Stimulated activated naive CD4-positive, alpha-beta T cell (primary cell): ENCODE measurements around the gene IGFBP1.

Experiments
- DNase-seq, 6 experiments: peaks; one replicate each; lab custom pipeline; 2025; lab: John Stamatoyannopoulos, UW

The IGFBP1 gene

DNA sequence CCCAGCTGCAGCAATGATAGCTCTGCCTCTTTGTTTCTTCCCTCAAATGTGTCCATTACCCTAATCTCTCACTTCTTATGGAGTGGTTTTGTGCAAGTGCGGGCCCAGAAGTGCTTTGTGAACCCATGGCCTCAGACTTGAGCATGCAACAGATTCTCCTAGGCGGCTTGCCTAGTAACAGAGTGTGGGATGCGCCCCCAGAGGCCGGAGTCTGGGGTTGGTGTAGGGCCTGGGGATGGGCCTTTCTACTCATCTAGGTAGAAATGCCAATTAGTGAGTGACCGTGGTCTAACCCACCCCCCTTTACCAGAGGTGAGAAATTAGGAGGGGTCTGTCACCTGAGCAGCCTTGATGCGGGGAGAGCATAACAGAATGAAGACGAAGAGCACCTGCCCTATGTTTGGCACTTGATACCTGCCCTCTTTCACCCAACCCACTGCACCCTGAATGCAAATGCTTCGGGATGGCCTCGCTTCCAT lies 7.0 kb upstream of the IGFBP1 start:
- DNase-seq, result no peak

DNA sequence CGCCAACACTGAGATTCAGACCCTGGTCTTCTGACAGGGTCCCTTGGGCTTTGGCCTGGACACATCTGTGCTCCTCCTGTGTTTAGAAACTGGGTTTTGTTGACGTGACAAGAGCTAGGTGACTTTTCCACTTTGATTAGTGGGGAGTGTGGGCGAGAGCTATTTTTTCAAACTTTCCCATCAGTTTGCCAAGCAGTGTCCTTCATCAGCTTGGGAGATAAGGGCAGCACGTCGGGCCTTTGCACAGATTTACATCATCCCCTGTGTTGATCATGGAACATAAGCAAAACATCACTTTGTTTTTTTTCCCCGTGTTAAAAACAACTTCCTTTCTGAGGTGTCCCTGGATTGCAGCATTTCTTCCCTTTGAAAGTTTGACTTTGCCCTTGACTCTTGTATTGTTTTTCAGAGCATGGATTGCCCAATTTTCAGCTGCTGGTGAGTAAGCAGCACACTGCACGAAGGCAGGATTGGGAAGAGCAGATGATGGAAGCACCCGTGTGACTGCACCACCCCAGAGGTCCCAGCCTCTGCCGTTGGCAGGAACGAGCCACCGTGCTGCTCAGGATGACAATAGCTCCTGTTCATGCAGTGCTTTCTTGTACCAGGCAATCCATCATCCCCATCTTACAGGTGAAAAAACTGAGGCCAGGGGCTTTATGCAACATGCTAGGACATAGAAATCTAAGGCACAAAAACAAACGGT lies 6.4 kb upstream of the IGFBP1 start:
- DNase-seq, result no peak

DNA sequence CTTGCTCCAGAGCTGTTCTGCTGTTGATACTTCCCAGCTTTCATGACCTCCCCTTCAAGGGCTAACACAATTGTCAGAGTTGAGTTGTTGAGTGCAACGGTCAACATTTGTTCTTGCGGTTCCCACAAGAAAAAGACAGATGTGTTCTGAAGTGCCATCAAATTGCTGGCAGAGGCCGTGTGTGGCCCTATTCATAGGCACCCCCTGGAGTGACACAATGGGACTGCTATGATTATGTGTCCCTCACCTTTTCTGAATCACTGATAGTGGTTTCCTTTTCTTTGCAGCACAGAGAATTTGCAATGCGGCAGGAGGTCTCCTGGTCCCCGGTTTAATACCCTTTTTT lies 5.8 kb upstream of the IGFBP1 start:
- DNase-seq, result no peak

DNA sequence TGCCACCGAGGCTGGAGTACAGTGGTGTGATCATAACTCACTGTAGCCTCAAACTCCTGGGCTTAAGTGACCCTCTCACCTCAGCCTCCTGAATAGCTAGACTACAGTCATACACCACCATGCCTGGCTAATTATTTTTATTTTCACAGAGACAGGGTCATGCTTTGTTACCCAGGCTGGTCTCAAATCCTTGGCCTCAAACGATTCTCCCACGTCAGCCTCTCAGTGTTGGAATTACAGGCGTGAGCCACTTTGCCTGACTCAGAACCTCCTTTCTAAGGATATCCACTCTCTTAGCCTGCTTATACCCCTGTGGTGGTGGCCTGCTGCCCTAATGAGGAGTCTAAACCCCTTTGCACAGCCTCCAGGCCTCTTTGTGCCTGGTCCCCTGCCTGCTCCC lies 4.2 kb upstream of the IGFBP1 start:
- DNase-seq, result no peak

DNA sequence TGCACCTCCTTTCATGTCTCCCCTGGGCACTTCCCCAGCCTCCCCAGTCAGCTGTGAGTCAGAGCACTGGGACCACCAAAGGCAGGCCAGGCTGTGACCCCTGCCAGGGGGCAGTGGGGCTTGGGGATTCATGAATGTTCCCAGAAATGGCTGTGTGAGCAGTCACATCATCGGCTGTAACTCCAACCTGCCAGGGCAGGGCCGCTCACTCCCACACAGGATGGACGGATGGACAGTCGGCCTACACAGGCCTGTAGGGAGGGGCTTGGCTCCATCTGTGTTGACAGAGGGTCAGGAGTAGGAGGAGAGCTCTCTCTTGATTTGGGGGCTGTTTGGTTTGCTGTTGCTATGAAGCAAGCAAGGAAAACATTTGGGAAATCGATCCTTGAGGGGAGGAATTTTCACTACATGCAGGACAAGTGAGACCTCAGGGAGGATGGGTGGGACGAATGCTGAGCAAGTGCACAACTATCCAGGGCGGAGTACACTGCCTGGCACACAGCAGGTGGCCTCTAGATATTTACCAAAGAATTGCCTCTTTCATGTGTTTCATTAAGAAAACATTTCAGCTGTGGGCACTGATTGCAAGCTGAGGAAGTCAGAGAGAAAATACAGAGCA lies 2.9 kb upstream of the IGFBP1 start:
- no peak for DNase-seq

DNA sequence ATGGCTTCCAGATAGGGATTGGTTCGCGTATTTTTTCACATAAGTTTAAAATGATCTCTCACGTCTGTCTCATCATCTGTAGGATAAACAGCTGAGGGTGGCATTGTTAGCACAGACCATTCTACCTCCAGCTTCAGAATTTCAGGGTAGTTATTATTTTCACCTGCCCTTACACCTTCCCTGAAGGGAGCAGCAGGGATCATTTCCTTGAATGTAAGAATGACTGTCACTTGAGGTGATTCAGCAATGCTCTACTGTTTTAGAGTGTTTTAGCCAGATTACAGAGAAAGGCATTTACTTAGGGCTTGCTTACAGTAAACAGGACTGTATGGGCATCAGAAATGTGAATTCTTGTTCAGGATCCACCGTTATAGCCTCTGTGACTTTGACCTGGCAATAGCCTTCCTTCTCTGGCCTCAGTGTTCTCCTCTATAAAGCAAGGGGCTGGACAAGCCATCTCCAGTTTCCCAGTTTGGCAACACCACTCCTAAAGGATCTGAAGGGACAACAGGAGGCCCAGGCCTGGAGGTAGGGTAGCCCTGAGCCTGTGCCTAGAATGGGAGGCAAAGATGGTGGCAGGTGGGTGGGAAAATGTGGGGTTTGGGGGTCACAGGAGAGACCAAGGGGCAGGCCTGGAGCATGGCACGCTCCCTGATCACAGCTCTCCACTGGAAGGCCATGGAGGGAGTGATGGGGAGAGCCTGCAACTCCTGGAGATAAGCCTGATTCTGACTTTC lies 1.2 kb upstream of the IGFBP1 start:
- no peak for DNase-seq

DNA sequence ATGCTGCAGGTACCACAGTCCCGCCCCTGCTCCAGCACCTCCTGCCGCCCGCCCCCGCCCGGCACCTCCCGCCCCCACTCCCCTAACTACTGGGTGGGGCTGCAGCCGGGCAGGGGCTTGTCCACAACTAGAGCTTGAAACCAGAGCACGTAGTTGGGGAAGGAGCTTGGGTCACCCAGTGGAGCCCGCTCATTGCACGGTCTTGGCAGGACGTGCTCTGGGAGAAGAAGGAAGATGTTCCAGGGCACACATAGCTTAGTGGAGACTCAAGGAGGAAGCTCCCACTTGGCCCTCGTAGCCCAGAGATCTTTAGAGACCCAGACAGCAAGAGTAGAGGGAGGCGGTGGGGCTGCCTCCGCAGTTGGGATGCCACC lies 692 bp downstream of the IGFBP1 start:
- DNase-seq, result no peak

DNA sequence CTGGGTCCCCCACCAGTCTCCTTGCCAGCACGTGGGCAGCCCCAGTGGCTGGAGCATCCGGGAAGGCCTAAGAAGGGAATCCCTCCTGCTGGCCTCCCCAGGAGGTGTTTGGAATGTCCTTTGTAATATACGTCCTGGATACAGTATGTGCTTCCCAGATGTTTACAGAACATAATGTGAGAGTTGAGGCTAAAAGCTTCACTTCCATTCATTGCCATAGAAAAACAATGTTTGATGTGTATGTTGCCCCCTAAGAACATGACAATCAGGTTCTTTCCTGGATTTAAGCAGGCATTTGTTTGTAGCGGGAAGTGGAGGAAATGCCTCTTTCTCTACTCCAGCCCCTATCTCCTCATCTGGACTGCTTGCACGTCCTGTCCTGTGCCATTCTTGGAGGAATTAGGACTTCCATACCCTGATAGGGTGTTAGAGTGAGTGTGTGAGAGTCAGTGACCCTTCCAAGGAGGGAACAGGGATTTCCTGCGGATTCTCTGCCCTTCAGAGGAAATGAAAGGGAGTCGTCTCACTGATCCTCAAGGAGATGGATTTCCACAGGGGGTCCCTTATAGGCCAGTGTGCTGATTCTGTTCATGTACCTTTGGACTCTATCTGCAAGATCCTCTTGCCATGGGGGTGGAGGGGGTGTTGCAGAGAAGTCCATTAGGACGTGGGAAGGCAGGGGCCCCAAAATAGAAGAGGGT lies 1.2 kb downstream of the IGFBP1 start:
- no peak for DNase-seq

DNA sequence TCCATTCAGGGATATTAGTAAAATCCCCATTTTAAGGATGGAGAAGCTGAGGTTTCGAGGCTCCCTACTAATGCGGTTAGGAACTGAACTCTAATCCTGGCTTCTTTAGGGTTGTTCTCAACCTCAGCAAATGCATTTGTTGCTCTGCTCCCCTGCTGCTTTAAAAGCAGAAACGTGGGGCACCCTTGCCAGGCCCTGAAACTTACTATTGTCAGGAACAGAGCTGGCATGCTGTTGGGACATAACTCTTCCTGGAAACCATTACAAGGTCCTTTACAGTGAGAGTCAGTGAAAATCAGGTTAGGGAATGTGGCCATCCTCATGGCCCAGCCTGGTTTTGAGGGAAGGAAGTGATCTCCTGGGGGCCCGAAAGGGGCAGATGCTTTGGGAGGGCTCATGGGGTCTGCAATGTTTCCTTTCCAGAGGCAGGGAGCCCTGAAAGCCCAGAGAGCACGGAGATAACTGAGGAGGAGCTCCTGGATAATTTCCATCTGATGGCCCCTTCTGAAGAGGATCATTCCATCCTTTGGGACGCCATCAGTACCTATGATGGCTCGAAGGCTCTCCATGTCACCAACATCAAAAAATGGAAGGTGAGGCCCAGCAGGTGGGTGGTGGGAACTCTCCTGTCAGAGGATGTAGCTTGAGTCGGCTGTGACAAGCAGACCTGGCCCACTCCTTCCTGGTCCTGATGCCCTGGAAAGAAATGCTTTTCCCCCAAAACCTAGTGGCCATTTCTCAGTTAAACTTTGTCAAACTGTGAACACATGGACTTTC lies 2.0 kb downstream of the IGFBP1 start:
- no peak for DNase-seq

DNA sequence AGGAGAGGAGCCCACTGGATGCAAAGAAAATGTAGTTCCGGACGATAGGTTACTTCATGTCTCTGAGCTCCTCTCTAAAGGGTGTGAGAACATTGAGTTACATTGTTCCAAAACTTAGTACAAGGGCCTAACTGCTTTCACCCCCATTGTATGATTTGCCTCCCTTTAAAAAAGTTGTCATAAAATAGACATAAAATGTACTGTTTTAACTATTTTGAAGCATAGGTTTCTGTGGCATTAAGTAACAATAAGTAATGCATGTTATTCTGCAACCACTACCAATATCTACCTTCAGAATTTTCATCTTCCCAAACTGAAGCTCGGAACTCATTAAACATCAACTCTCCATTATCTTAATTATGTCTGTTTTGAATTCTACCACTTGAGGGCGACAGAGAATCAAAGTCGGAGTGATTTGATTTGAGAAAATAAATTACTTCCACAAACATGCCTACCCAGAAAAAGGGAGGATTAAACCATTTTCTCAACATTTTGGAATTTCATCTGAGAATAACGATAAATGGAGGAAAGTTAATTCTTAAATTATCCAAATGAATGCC lies 2.7 kb downstream of the IGFBP1 start:
- DNase-seq, result peak in 2 of 6 experiments; percentile 9 to 16

DNA sequence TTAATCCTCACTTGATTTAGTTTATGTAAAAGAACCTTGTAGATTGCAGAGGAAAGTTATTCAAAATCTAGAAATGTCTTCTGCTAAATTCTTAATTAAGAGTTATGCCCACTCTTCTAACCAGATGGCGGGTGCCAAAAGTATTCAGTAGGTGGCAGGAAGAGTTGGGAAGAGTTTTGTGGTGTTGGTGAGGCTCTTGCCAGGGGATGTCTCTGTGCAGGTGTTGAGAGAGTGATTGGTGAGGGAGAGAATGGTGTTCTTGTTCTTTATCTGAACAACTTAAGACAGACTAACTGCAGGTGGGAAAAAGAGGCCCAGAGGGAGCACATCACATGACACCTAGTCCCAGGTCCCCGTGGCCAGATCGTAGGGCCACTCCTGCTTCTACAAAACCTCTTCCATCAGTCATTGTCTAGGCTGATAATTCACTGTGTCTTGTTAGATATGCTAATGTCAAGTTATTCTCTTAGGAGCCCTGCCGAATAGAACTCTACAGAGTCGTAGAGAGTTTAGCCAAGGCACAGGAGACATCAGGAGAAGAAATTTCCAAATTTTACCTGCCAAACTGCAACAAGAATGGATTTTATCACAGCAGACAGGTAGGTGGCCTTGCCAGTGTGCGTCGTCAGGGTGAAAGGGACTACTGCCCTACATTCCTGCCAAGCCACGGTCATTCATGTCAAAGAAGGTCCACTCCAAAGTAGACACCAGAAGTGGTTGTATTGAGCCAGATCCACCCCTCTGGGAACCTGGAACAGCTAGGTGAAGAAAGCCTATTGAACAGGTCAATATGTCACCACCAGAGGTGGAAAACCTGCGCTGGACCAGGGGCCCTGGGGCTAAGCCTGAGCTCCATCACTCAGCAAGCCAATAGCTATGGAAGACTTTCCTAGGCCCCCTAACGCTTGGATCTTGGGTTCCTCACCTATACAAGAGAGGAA lies 3.4 kb downstream of the IGFBP1 start:
- DNase-seq, result no peak

DNA sequence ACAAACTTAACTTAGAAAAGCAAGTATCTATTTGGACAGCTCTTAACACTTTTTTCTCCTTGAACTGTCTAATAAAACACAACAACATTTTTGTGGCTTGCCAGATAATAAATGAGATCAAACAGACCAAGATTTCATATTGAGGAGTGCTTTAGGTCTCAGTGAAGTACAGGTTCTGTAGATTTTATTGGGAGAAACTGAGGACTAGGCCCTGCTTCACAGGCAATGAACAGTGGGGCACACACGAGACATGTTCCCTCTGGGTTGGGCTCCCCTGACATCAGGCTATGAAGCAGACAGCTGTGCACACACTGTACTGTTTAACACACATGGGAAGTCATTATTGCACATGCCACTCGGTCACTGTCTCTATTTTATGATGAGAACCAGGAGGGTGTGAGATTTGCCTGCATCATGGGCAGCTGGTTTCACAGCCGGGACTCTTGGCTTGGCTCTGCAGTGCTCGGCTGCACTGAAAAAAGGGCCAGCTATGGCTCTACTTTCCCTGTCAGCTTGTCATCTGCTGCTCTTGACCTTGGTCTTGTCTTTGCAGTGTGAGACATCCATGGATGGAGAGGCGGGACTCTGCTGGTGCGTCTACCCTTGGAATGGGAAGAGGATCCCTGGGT lies 4.2 kb downstream of the IGFBP1 start:
- DNase-seq, result no peak

DNA sequence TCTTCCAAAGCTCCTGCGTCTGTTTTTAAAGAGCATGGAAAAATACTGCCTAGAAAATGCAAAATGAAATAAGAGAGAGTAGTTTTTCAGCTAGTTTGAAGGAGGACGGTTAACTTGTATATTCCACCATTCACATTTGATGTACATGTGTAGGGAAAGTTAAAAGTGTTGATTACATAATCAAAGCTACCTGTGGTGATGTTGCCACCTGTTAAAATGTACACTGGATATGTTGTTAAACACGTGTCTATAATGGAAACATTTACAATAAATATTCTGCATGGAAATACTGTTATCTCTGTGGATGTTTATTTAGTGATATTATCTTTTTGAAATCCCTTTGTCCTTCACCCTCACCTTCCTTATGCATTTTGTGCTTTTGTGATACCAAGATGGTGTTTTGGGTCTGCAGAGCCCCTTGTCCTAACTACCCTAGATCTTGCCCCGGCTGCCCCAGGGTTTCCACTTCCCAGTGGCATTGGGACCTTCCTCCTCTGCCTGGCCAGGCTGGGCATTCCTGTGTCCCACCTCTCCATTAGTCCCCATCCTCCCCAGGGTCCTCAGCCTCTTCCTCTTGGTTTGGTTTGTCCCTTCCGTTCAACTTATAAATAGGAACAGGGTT lies 5.2 kb downstream of the IGFBP1 start:
- no peak for DNase-seq

DNA sequence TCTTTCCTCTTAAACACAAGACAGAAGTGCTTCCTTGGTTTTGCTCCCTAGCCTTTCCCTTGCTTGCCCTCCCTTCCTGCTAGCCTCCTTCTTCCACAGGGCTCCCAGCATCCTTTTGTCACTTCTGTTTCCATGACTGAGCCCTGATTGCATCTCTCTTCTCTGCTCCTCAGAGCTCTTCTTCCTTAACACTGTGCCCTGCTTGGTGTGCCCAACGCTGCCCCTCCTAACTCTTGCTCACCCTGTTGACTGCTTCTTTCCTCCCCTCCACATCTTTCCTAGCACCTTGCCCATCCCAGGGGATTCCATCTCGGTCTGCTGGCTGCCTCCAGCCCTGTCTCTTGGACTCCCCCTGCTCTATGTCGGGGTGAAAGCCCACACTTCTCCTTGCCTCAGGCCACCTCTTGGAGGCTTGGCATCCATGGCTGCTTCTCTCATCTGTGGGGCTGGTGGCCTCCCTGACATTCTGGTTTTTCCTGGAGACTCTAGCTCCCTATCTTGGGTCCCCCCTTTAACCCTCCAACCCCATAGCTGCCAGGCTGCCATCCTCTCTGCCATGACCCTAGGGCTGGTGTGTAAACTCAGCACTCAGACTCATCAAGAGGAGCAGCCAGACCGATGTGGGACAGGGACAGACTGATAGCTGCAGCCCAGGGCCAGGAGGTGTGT lies 5.8 kb downstream of the IGFBP1 start:
- DNase-seq, result no peak

DNA sequence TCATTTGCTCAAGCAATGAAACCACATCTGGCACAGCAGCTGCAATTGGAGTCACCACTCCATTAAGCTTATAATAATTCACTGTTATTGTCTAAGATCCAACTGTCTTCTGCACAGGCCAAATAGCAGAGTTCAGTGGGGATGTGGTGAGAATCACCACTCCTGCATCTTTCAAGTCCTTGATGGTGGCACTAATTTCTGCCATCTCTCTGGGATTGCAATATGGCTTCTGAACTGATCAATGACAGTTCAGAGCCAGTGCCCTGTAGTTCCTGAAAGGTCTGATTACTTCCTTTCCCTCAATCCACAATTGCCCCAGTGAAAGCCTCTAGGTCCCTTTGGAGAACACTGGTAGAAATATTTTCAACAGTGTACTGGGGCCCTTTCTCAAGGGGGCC lies 6.4 kb downstream of the IGFBP1 start:
- no peak for DNase-seq

DNA sequence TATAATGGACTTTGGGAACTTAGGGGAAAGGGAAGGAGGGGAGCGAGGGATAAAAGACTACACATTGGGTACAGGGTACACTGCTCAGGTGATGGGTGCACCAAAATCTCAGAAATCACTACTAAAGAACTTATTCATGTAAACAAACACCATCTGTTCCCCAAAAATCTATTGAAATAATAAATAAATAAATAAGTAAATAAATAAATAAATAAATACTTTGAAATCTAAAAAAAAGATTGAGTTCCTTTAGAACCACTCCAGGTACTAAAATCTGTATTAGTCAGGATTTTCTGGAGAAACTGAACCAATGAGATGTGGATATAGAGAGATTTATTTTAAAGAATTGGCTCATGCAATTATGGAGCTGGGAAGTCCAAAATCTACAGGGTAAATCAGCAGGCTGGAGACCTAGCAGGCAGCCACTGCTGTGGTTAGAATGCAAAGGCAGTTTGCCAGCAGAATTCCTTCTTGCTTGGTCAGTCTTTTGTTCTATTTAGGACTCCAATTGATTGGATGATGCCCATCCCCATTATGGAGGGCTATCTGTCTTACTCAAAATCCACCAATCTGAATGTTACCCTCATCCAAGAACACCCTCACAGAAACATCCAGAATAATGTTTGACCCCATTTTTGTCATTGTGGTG lies 8.9 kb downstream of the IGFBP1 start:
- no peak for DNase-seq

DNA sequence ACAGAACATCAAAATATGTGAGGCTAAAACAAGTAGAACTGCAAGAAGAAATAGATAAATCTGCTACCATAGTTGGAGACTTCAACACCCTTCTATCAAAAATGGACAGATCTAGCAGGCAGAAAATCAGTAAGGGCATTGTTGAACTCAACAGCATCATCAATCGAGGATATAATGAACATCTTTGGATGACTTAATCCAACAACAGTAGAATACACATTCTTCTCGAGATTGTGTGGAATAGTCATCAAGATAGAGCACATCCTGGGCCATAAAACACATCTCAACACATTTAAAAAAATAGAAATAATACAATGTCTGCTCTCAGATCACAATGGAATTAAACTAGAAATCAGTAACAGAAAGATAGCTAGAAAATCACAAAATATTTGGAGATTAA lies 9.9 kb downstream of the IGFBP1 start:
- no peak for DNase-seq

DNA sequence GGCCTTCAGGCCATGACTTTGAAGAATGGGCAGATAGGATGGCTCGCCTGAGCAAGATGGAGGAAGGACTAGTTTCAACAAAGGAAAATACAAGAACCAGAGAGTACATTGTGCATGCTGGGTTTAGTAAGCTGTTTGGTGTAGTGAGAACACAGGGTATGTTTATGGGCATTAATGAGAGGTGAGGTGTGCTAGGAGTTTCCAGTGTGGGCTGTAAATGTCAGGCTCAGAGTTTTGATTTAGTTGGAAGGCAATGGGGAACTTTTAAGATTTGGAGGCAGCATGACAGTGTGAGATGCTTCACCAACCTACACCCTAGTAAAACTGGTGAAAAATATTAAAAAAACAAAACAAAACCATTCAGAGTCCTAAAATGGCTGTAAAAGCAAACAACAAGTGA lies 13.3 kb downstream of the IGFBP1 start:
- DNase-seq, result no peak

DNA sequence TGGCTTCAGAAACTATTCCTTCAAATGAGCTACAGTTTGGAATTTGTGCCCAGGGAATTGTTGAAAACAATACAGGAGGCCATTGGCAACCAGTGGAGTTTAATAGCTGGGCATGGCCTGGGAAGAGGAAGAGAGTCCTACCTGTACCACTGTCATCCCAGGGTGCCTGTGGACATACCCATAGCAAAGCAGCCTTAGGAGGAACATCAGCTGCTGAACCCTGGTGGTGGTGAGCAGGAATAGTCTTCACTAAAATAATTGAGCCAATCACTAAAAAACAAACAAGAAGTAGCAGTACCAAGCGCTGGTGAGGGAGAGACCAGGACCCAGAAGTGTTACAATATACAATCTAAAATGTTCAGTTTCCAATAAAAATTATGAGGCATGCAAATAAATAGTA lies 14.5 kb downstream of the IGFBP1 start:
- DNase-seq, result no peak
